GM18502 (cell line): ENCODE results near the gene CTCF.

Experiments used
- ATAC-seq: cut with Tn5 transposase; IDR thresholded peaks from one replicate; pipeline ENCODE4 v1.9.1; 2021; ENCODE audit warnings: mild to moderate bottlenecking; ENCODE audit not compliant: unreplicated experiment, poor library complexity

The CTCF gene

DNA sequence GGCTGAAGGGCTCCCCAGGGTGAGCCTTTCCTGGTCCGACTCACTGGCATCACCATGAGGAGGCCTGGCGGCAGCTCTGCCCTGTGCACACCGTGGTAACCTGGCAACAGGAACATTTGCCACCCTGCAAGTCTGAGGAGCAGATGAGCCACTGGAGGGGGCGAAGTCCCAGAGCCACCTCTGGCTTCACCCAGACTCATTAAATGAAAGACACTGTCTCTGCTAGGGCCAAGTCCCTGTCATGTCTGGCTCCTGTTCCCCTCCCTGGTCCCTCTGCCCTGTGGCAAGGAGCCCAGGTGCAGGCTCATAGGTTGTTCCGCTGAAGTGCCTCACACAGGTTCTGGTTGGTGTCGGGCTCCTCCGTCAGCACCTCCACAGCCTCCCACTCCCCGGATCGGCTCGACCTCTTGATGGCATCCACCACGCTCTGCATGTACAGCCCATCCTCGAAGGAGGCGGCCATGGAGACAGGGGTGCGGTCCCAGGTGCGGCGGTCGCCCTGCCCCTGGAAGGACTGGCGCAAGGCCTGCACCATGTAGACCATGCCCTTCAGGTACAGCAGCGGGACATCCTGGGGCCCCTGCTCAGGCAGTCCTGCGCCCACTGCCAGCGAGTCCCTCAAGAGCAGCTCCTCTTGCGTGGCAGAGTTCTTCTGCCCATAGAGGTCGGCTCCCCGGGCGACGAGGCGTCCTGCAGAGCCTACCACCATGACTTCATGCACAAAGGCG lies 112.7 kb downstream of the CTCF start:
- ATAC-seq: no peak

- ATAC-seq: no peak
These were observed 113.2 kb downstream of the CTCF start for GRCh38 chr16:67675579-67675935.

DNA sequence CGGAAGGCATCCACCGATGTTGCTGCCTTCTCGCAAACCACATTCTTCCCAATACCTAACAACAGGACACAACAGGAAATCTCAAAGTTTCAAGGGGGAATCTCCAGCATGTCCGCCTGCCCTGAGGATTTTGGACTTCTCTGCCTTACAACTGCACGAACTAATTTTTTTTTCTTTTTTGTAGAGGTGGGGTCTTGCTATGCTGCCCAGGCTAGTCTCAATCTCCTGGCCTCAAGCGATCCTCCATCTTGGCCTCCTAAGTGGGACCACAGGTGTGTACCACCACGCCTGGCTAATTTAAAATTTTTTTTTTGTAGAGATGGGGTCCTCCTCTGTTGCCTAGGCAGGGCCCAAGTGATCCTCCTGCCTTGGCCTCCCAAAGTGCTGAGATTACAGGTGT lies 113.7 kb downstream of the CTCF start:
- ATAC-seq: no peak

DNA sequence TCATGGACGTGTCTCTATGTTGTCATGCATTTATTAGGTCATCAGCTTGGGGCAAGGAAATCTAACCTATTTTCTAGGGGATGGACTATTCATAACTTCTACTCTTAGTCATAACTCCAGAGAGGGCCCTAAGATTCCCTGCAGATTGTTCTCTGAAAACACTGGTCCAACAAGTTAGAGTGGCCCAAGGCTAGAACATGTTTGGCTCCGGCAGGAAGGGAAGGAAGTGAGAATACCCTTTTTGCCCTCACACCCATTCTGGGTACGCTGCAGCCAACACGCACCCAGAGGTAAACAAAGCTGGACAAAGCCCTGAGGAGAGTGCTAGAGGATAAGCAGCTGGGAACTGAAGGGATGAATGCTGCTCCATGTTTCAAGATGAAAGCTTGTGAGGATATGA lies 114.2 kb downstream of the CTCF start:
- no peak for ATAC-seq

GRCh38 chr16:67676939-67677338 lies 114.6 kb downstream of the CTCF start:
- no peak for ATAC-seq

DNA sequence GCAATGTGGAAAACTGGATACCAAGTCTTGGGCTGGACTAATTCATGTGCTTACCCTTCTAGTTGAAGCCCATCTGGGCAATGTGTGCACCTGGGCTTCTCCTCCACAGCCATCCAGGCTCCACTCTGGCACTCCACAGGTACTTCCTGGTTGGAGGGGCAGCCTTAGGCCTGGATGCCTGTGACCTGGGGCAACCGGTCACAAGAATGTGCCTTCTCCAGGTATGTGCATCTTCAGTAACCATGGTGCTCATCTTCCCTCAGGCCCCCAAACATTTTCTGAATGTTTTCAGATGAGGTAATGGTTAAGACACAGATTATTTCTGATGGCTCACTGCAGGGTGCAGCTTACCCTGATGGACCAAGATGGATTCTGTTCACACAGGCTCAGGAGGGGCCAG lies 115.4 kb downstream of the CTCF start:
- ATAC-seq: no peak

GRCh38 chr16:67678354-67679023 lies 116.2 kb downstream of the CTCF start:
- ATAC-seq: no peak

GRCh38 chr16:67679935-67680897 lies 117.9 kb downstream of the CTCF start:
- ATAC-seq: no peak

- ATAC-seq: no peak
These were observed 121.4 kb downstream of the CTCF start for GRCh38 chr16:67683767-67684166.

- ATAC-seq: no peak
These were observed 123.2 kb downstream of the CTCF start for GRCh38 chr16:67685388-67686112.
